Measurements from ENCODE around the gene PCDH1.

GRCh38 chr5:141910271-141910673 is 32.1 kb upstream of the PCDH1 start:
- TF ChIP-seq CTCF (IDR thresholded peaks at IDR 0.05) (no peak), POLR2A (IDR thresholded peaks at IDR 0.05) (no peak), EP300 (IDR thresholded peaks at IDR 0.05) (no peak)
